Stimulated activated CD4-positive, alpha-beta T cell treated with anti-CD3 and anti-CD28 coated beads, Interleukin-15, amount 100 ng/mL, for 24 hours (primary cell): ENCODE results near the gene PAPOLB.

Experiments used
- DNase-seq: peaks from one replicate; pipeline ENCODE4 v3.0.0-alpha.2; 2020

PAPOLB gene

GRCh38 chr7:4840079-4840501 is 21.7 kb downstream of the PAPOLB start:
- DNase-seq, result no peak

- no peak for DNase-seq
Observed at GRCh38 chr7:4838626-4839334, 23.1 kb downstream of the PAPOLB start.

GRCh38 chr7:4837803-4838625 is 23.8 kb downstream of the PAPOLB start:
- no peak for DNase-seq

- DNase-seq, result no peak
Observed at GRCh38 chr7:4837041-4837802, 24.6 kb downstream of the PAPOLB start.

GRCh38 chr7:4836206-4836661 is 25.6 kb downstream of the PAPOLB start:
- DNase-seq, result no peak

GRCh38 chr7:4835398-4836205 is 26.2 kb downstream of the PAPOLB start:
- DNase-seq, result no peak

- no peak for DNase-seq
Observed at GRCh38 chr7:4834601-4835397, 27.0 kb downstream of the PAPOLB start.

- no peak for DNase-seq
Observed at GRCh38 chr7:4833691-4834600, 27.9 kb downstream of the PAPOLB start.

GRCh38 chr7:4833176-4833575 is 28.7 kb downstream of the PAPOLB start:
- no peak for DNase-seq

- DNase-seq, result no peak
Observed at GRCh38 chr7:4832711-4833110, 29.1 kb downstream of the PAPOLB start.

- DNase-seq, result no peak
Observed at GRCh38 chr7:4831723-4832495, 29.9 kb downstream of the PAPOLB start.

GRCh38 chr7:4830176-4830575 is 31.7 kb downstream of the PAPOLB start:
- peak; percentile 74 for DNase-seq

- DNase-seq, result no peak
Observed at GRCh38 chr7:4828720-4829383, 33.0 kb downstream of the PAPOLB start.

- DNase-seq, result no peak
Observed at GRCh38 chr7:4825081-4825480, 36.7 kb downstream of the PAPOLB start.

GRCh38 chr7:4824120-4824775 is 37.6 kb downstream of the PAPOLB start:
- no peak for DNase-seq

GRCh38 chr7:4823441-4824119 is 38.2 kb downstream of the PAPOLB start:
- no peak for DNase-seq

GRCh38 chr7:4822677-4823076 is 39.2 kb downstream of the PAPOLB start:
- DNase-seq, result no peak

GRCh38 chr7:4820967-4821471 is 40.8 kb downstream of the PAPOLB start:
- DNase-seq, result no peak
